GM23248 (cell line): Measurements from ENCODE around the gene KCNQ5. TPM values are rescaled to one million over a fixed set of nuclear protein-coding genes. Genes with fewer than 3 reads are reported as not detected.
A peak's percentile ranks its signal among the peaks of the same experiment; 100 is the strongest.

Experiments
- DNase-seq: peaks from one replicate; pipeline ENCODE4 v3.0.0-alpha.2; 2015
- H2AFZ ChIP-seq: fragments of 200-600 bp; sonication (generic); 2 replicates; pipeline ENCODE4 v1.6.1; 2016; ENCODE audit warnings: antibody characterized with exemption
- H3F3A ChIP-seq: fragments of 200-600 bp; sonication (generic); 2 replicates; pipeline ENCODE4 v1.6.1; 2016; ENCODE audit warnings: mild to moderate bottlenecking, antibody characterized with exemption, mixed run types; ENCODE audit not compliant: insufficient read depth
- H3K27ac ChIP-seq: fragments of 200-600 bp; sonication (generic); 2 replicates; pipeline ENCODE4 v1.5.1; 2016; ENCODE audit warnings: mild to moderate bottlenecking
- H3K27me3 ChIP-seq: fragments of 200-600 bp; sonication (generic); replicated peaks from 2 replicates; pipeline ENCODE4 v1.6.1; 2016; ENCODE audit warnings: mild to moderate bottlenecking; ENCODE audit not compliant: insufficient read depth
- H3K36me3 ChIP-seq: fragments of 200-600 bp; sonication (generic); 2 replicates; pipeline ENCODE4 v1.6.1; 2016; ENCODE audit warnings: low read depth, mild to moderate bottlenecking
- H3K4me1 ChIP-seq: fragments of 200-600 bp; sonication (generic); 2 replicates; pipeline ENCODE4 v1.6.1; 2016; ENCODE audit warnings: mild to moderate bottlenecking; ENCODE audit not compliant: insufficient read depth
- H3K4me2 ChIP-seq: fragments of 200-600 bp; sonication (generic); one replicate; pipeline ENCODE4 v1.6.1; 2016; ENCODE audit warnings: mild to moderate bottlenecking; ENCODE audit not compliant: unreplicated experiment
- H3K4me3 ChIP-seq: fragments of 200-600 bp; sonication (generic); 2 replicates; pipeline ENCODE4 v1.5.1; 2016; ENCODE audit warnings: mild to moderate bottlenecking
- H3K79me2 ChIP-seq: fragments of 200-600 bp; sonication (generic); 2 replicates; pipeline ENCODE4 v1.6.1; 2016; ENCODE audit warnings: mild to moderate bottlenecking; ENCODE audit not compliant: insufficient read depth
- H3K9ac ChIP-seq: fragments of 200-600 bp; sonication (generic); 2 replicates; pipeline ENCODE4 v1.6.1; 2016; ENCODE audit warnings: mild to moderate bottlenecking
- H3K9me2 ChIP-seq: fragments of 200-600 bp; sonication (generic); 2 replicates; pipeline ENCODE4 v1.6.1; 2016; ENCODE audit warnings: mixed run types, mild to moderate bottlenecking, moderate library complexity; ENCODE audit not compliant: insufficient read depth
- H3K9me3 ChIP-seq: fragments of 200-600 bp; sonication (generic); one replicate; pipeline ENCODE4 v1.6.1; 2017; ENCODE audit warnings: low read depth
- H4K20me1 ChIP-seq: fragments of 200-600 bp; sonication (generic); 2 replicates; pipeline ENCODE4 v1.6.0; 2016; ENCODE audit not compliant: insufficient read depth
- EZH2 ChIP-seq: fragments of 200-600 bp; sonication (generic); IDR thresholded peaks from 2 replicates; pipeline ENCODE4 v1.6.1; 2018; ENCODE audit warnings: antibody characterized with exemption, mild to moderate bottlenecking; ENCODE audit not compliant: insufficient read depth, poor library complexity, severe bottlenecking
- EZH2phosphoT487 ChIP-seq: fragments of 200-600 bp; sonication (generic); IDR thresholded peaks from 2 replicates; pipeline ENCODE4 v1.6.1; 2018; ENCODE audit warnings: antibody characterized with exemption, moderate library complexity, mild to moderate bottlenecking, low read depth; ENCODE audit not compliant: insufficient read depth
- WGBS, 2 experiments: methylation state at CpG; one replicate each; pipeline ENCODE4 v1.1.6; 2015 to 2017; ENCODE audit warnings: low lambda C conversion rate in 2 of 2, low coverage in 1 of 2; ENCODE audit errors: missing lambda C conversion rate in 2 of 2; 5-methylcytosine and 5-hydroxymethylcytosine counted together
- in situ Hi-C: fragments of 300-500 bp; cut with MboI; formaldehyde crosslinking; loops from 2 replicates; pipeline ENCODE4 v1.15.0; 2020
- polyA plus RNA-seq: library from polyadenylated mRNA; unstranded; fragments of >200 nt; fragmentation: Nextera tagmentation; extraction: Ambion mirVana; gene quantifications from 2 replicates; pipeline ENCODE4 v1.2.1, GENCODE V29; 2016
- total RNA-seq: library from RNA; depleted of rRNA; stranded (reverse); fragments of >200 nt; shearing (Covaris generic); gene quantifications from 2 replicates; pipeline ENCODE4 v1.2.3, GENCODE V29; 2014

The KCNQ5 gene
- total and polyA plus RNA-seq, 2 experiments from 2014 or later, result 5.7 to 10.8 TPM

DNA sequence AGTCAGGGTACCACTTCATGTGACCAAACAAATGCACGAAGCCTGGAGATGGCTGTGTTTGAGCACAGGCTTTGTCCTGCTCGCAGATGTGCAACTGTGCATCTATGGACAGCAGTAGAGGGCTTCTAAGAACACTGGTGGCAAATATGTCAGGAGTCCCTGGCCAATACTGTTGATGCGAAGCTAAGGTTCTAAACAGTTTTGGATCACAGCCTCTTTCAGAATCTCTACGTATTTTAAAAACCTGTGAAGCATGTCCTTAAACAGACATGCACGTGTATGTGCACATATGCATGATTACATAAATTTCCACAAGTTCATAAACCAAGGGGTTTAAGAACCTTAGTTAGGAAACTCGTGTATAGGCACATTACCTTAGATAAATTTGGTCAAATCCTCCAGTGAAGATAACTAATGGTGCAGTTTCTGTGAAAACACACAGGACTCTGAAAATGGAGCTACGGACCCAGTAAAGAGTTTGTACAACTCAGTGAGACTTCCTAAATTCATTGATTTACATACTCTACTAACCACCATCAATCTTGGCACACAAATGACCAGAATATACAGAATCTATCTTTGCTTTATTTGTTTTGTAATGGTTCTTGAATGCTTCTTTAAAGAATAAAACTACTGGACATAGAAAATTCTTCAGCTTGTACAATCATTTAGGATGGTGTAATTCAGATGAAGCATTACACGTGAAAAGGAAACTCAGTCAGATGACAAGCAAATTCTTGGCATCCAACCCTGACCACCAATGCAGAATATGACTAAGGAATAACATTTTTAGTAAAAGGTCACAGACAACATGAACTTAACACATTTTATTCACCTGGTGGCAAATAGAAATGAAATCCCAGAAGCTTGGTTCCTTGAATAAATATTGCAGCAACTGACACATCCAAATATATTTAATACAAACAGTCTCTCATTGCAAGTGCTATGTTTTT, 27.4 kb downstream of the KCNQ5 start:
- no peaks in the 10 kb centered on the region for H4K20me1 ChIP-seq
- peak; percentile 93 for DNase-seq
- peaks cover 31% of the 10 kb centered on the region for H3K79me2 ChIP-seq
- H3K4me3 ChIP-seq, result peak overlapping the region; percentile 23; the same call in 1 of the 2 replicates
- no peak overlapping the region for H2AFZ ChIP-seq
- TF ChIP-seq EZH2 (no peak), EZH2phosphoT487 (no peak)
- H3K4me2 ChIP-seq, result peak overlapping the region; percentile 69
- H3K9me3 ChIP-seq, result no peaks in the 10 kb centered on the region
- peak overlapping the region; percentile 38 for H3K27ac ChIP-seq
- in situ Hi-C loops, result no loop called here
- H3F3A ChIP-seq, result peaks cover 25% of the 10 kb centered on the region
- peaks cover 44% of the 10 kb centered on the region for H3K4me1 ChIP-seq
- H3K9me2 ChIP-seq, result 0 out of 2 replicates have a peak, but pooled peaks cover 1% of the 10 kb centered on the region
- WGBS, 2 experiments, result 56 to 62% methylated on average over 8 of the region's 8 CpGs
- H3K36me3 ChIP-seq, result no peaks in the 10 kb centered on the region
- H3K27me3 ChIP-seq, result no peaks in the 10 kb centered on the region
- peak overlapping the region; percentile 23; the same call in 1 of the 2 replicates for H3K9ac ChIP-seq

- DNase-seq, result peak; percentile 24
Measured at GRCh38 chr6:72650081-72650745, 28.3 kb downstream of the KCNQ5 start.

GRCh38 chr6:72651174-72651573, 29.3 kb downstream of the KCNQ5 start:
- no peak overlapping the region for H2AFZ ChIP-seq
- no peaks in the 10 kb centered on the region for H4K20me1 ChIP-seq
- DNase-seq, result peak; percentile 60
- peaks cover 44% of the 10 kb centered on the region for H3K4me1 ChIP-seq
- in situ Hi-C loops, result no loop called here
- H3F3A ChIP-seq, result peaks cover 25% of the 10 kb centered on the region
- no peaks in the 10 kb centered on the region for H3K27me3 ChIP-seq
- H3K27ac ChIP-seq, result peak overlapping the region; percentile 26
- H3K79me2 ChIP-seq, result peaks cover 46% of the 10 kb centered on the region
- H3K4me2 ChIP-seq, result peak overlapping the region; percentile 69
- H3K9ac ChIP-seq, result no peak overlapping the region
- H3K36me3 ChIP-seq, result no peaks in the 10 kb centered on the region
- H3K9me2 ChIP-seq, result 0 out of 2 replicates have a peak, but pooled peaks cover 3% of the 10 kb centered on the region
- no peak for TF ChIP-seq EZH2
- no peak for TF ChIP-seq EZH2phosphoT487
- 31 to 38% methylated on average over 1 of the region's 1 CpG for WGBS, 2 experiments
- H3K9me3 ChIP-seq, result no peaks in the 10 kb centered on the region
- 0 out of 2 replicates have a peak overlapping the region, but pooled peaks have one; percentile 3 for H3K4me3 ChIP-seq

More at GRCh38 chr6:72650081-72650745, 28.3 kb downstream of the KCNQ5 start:
- peak overlapping the region; percentile 23; the same call in 1 of the 2 replicates for H3K4me3 ChIP-seq
- no peaks in the 10 kb centered on the region for H3K27me3 ChIP-seq
- H3K79me2 ChIP-seq, result peaks cover 38% of the 10 kb centered on the region
- H3K9ac ChIP-seq, result no peak overlapping the region
- in situ Hi-C loops, result no loop called here
- no peaks in the 10 kb centered on the region for H3K36me3 ChIP-seq
- peaks cover 44% of the 10 kb centered on the region for H3K4me1 ChIP-seq
- no peak overlapping the region for H2AFZ ChIP-seq
- TF ChIP-seq EZH2phosphoT487 (no peak), EZH2 (no peak)
- H3K4me2 ChIP-seq, result peak overlapping the region; percentile 69
- peak overlapping the region; percentile 38 for H3K27ac ChIP-seq
- peaks cover 25% of the 10 kb centered on the region for H3F3A ChIP-seq
- 0 out of 2 replicates have a peak, but pooled peaks cover 3% of the 10 kb centered on the region for H3K9me2 ChIP-seq
- WGBS, 2 experiments, result 38 to 42% methylated on average over 2 of the region's 2 CpGs
- H4K20me1 ChIP-seq, result no peaks in the 10 kb centered on the region
- H3K9me3 ChIP-seq, result no peaks in the 10 kb centered on the region
